Middle frontal gyrus (tissue), 1 donor: ENCODE results near the gene STAC2.

Experiments used
- DNase-seq: peaks from one replicate; pipeline ENCODE4 v3.0.0-alpha.2; 2015; ENCODE audit warnings: low spot score; ENCODE audit errors: extremely low spot score

STAC2 gene

GRCh38 chr17:39212195-39212810 is 13.4 kb downstream of the STAC2 start:
- no peak for DNase-seq

GRCh38 chr17:39210093-39210434 is 15.7 kb downstream of the STAC2 start:
- DNase-seq = no peak

GRCh38 chr17:39209317-39210092 is 16.2 kb downstream of the STAC2 start:
- peak; percentile 16 for DNase-seq

GRCh38 chr17:39208893-39209292 is 16.9 kb downstream of the STAC2 start:
- no peak for DNase-seq

GRCh38 chr17:39208136-39208535 is 17.6 kb downstream of the STAC2 start:
- DNase-seq = peak; percentile 66

- no peak for DNase-seq
Observed at GRCh38 chr17:39205112-39205526, 20.6 kb downstream of the STAC2 start.

GRCh38 chr17:39204245-39204644 is 21.5 kb downstream of the STAC2 start:
- DNase-seq = no peak

GRCh38 chr17:39200957-39201510 is 24.7 kb downstream of the STAC2 start:
- no peak for DNase-seq

- no peak for DNase-seq
Observed at GRCh38 chr17:39200070-39200879, 25.5 kb downstream of the STAC2 start, which contains the start of gene RPL19. RPL19 (plus strand) TSS chr17:39200283; CDS start chr17:39200345, 62 bp downstream.

GRCh38 chr17:39199820-39200069 is 26.0 kb downstream of the STAC2 start:
- peak; percentile 83 for DNase-seq

- DNase-seq = no peak
Observed at GRCh38 chr17:39198186-39198566, 27.6 kb downstream of the STAC2 start.

- DNase-seq = peak; percentile 40
Observed at GRCh38 chr17:39197380-39198185, 28.2 kb downstream of the STAC2 start, which contains the start of gene CACNB1. CACNB1 (minus strand) TSS chr17:39197669; CDS start chr17:39197495, 174 bp downstream.

GRCh38 chr17:39196808-39197291 is 28.9 kb downstream of the STAC2 start:
- no peak for DNase-seq

- no peak for DNase-seq
Observed at GRCh38 chr17:39196241-39196807, 29.4 kb downstream of the STAC2 start.

- DNase-seq = no peak
Observed at GRCh38 chr17:39195568-39196160, 30.1 kb downstream of the STAC2 start.

GRCh38 chr17:39194985-39195524 is 30.7 kb downstream of the STAC2 start:
- no peak for DNase-seq

GRCh38 chr17:39194089-39194984 is 31.4 kb downstream of the STAC2 start:
- DNase-seq = peak; percentile 64

GRCh38 chr17:39193346-39193745 is 32.4 kb downstream of the STAC2 start:
- no peak for DNase-seq

GRCh38 chr17:39192901-39193300 is 32.8 kb downstream of the STAC2 start:
- no peak for DNase-seq
